Pancreas (tissue), 10 donors: Measurements from ENCODE around the gene MBNL3. TPM values are rescaled to one million over a fixed set of nuclear protein-coding genes. Genes with fewer than 3 reads are reported as not detected.
A peak's percentile ranks its signal among the peaks of the same experiment; 100 is the strongest.

ENCODE experiments used
- ATAC-seq, 4 donors: fragments of 200-7000 bp; cut with Tn5 transposase; one replicate each; pipeline versions ENCODE4 v1.8.0 to v1.9.1; 2020; ENCODE audit warnings: mild to moderate bottlenecking in 4 of 4, moderate library complexity in 4 of 4
- DNase-seq, 6 donors: peaks; one replicate each; pipeline ENCODE4 v3.0.0-alpha.2; 2020
- FAIRE-seq: peaks from 2 replicates; lab custom pipeline; 2012; peaks lifted over from hg19 to GRCh38; lab: Jason Lieb, UNC
- H3K27ac ChIP-seq, 4 donors: fragments of 200-600 bp; sonication (generic); 1 replicate in 3 of 4; 2 replicates in 1 of 4; pipeline versions ENCODE4 v1.5.0 to v1.8.0; 2020
- H3K27me3 ChIP-seq, 4 donors: fragments of 200-600 bp; one replicate each; pipeline ENCODE4 v1.8.0; 2021
- H3K36me3 ChIP-seq, 3 donors: fragments of 200-600 bp; sonication (generic) in 1 of 3; one replicate each; pipeline versions ENCODE4 v1.5.0 to v1.8.0; 2020 to 2021
- H3K4me1 ChIP-seq, 3 donors: fragments of 200-600 bp; one replicate each; pipeline ENCODE4 v1.8.0; 2021
- H3K4me3 ChIP-seq, 4 donors: fragments of 200-600 bp; sonication (generic) in 2 of 4; one replicate each; pipeline versions ENCODE4 v1.5.0 to v1.8.0; 2020 to 2021
- H3K9me3 ChIP-seq, 4 donors: fragments of 200-600 bp; one replicate each; pipeline ENCODE4 v1.8.0; 2021
- CTCF ChIP-seq, 4 donors: fragments of 200-600 bp; sonication (generic) in 3 of 4; IDR thresholded peaks; one replicate each; pipeline versions ENCODE4 v1.5.0 to v1.8.0; 2021; ENCODE audit warnings: antibody characterized with exemption in 4 of 4
- WGBS, 2 donors: extraction: QIAGEN DNeasy Blood & Tissue Kit; methylation state at CpG; one replicate each; pipeline ENCODE4 v1.1.7; 2013; 5-methylcytosine and 5-hydroxymethylcytosine counted together
- intact Hi-C, 3 donors: fragments of 100-400 bp; cut with DNase I; formaldehyde crosslinking; loops; one replicate each; pipeline versions ENCODE4 v1.11.1 to v1.14.2; 2022
- polyA plus RNA-seq, 2 donors: library from polyadenylated mRNA; stranded (reverse); fragments of 200-250 nt; gene quantifications; one replicate each; pipeline ENCODE4 v1.2.3, GENCODE V29; 2013
- total RNA-seq, 6 donors: library from RNA; stranded (reverse); fragmentation: NEBNext Ultra II Directional in 4 of 6; extraction: Animal tissue kit (Norgen Biotek cat#: 25700) in 4 of 6; gene quantifications; one replicate each; pipeline versions ENCODE4 v1.2.1 to v1.2.4, GENCODE V29; 2021 to 2023
- donor health status: healthy with polysubstance abuse.
- donor health status: DM: no; HTN: no; CAD: no; lungs with moderate emphysema.
- donor health status: DM: no; HTN: no; CAD: no.
- donor health status: control.
- donor health status: control.
- donor health status: Bipolar disorder and iron deficiency.
- donor health status: DM: yes; HTN: yes; CAD: no.
- donor health status: DM: no; HTN: no; CAD: no.
- donor health status: DM: no; HTN: no; CAD: no.
- donor health status: DM: yes; HTN: yes; CAD: no.

Gene MBNL3
- total and polyA plus RNA-seq, 8 donors: 1.2 to 15.7 (median 11.3) TPM

DNA sequence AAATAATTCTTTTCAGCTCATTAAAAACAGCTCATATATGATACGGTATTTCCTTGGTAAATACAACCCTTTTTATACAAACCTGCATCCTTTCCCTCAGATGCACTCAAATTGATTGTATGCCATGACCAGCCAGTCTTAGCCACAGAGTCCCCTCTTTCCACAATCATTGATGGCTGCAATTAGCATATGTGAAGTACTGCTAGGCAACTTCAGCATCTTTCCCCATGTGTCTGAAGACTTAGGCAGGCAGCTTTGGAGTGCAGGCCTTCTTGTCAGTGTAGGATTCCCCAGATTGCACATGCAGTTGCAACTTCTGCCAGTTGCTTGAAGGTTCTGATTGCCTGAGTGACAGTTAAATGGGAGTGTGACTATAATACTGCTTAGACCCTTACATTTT, 15.6 kb upstream of the MBNL3 start:
- intact Hi-C loops: no loop called here
- Histone ChIP-seq H3K4me1 (peaks cover 0 to 4% (median 0%) of the 10 kb centered on the region in 3 donors), H3K27me3 (peaks cover 0 to 4% (median 0%) of the 10 kb centered on the region in 4 donors), H3K27ac (no peak overlapping the region), H3K4me3 (no peak overlapping the region), H3K9me3 (peaks cover 0 to 3% (median 0%) of the 10 kb centered on the region in 4 donors), H3K36me3 (no peaks in the 10 kb centered on the region)
- no peak for TF ChIP-seq CTCF (IDR thresholded peaks at IDR 0.05)
- no peak for DNase-seq
- no peak for FAIRE-seq
- 55% methylated on average over 1 of the region's 1 CpG for WGBS, 2 donors
- no peak for ATAC-seq

GRCh38 chrX:132501606-132502005, 12.8 kb upstream of the MBNL3 start:
- peaks cover 0 to 4% (median 0%) of the 10 kb centered on the region in 3 donors for H3K4me1 ChIP-seq
- H3K9me3 ChIP-seq: no peaks in the 10 kb centered on the region
- ATAC-seq (no peak), DNase-seq (no peak), FAIRE-seq (no peak)
- peaks cover 0 to 3% (median 0%) of the 10 kb centered on the region in 4 donors for H3K27me3 ChIP-seq
- H3K27ac ChIP-seq: no peak overlapping the region
- TF ChIP-seq CTCF (IDR thresholded peaks at IDR 0.05): no peak
- WGBS, 2 donors: 90 to 99% methylated on average over 2 of the region's 2 CpGs
- no peak overlapping the region for H3K4me3 ChIP-seq
- H3K36me3 ChIP-seq: no peaks in the 10 kb centered on the region
- intact Hi-C loops: no loop called here

DNA sequence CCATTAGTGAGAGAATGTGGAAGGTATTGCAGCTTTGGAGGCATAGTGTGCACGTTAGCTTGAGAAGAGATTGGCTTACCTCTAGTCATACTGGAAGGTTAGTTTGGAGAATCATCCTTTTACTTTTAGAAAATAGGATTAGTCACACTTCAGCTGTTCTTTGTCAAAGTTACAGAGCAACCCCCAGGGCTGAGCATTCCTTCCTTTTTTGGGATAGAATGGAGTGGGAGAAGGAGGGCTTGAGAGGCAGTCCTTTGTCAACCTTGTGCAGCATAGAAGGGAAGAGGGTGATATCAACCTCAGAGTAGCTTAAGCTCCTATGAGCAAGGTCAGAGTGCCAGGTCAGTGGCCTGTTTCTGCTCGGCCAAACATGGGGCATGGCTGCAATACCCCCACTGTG, 8.6 kb upstream of the MBNL3 start:
- 50 to 89% methylated on average over 2 of the region's 2 CpGs for WGBS, 2 donors
- intact Hi-C loops: no loop called here
- Histone ChIP-seq H3K36me3 (no peaks in the 10 kb centered on the region), H3K27ac (no peak overlapping the region), H3K9me3 (no peaks in the 10 kb centered on the region), H3K4me1 (no peaks in the 10 kb centered on the region), H3K4me3 (no peak overlapping the region), H3K27me3 (peaks cover 0 to 7% (median 5%) of the 10 kb centered on the region in 4 donors)
- ATAC-seq (no peak), DNase-seq (no peak), FAIRE-seq (no peak)
- TF ChIP-seq CTCF (IDR thresholded peaks at IDR 0.05): no peak

DNA sequence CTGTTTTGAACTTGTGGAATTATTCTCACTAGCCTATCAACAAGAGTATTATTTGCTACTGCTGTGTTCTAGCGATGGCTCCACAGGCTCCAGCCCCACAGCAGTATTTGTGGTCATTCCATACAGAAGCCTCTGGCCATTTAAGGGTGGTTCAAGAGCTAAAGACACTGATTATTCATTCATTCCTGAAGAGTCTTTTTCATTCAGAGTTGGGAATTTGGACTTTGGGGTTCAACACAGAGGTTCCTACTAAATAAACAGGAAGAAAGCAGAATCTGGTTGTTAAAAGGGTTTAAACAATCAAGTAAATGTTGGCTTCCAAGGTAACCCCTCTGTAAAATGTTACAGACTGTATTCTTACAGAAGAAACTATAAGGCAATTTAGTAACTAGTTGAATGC, 4.3 kb upstream of the MBNL3 start:
- Histone ChIP-seq H3K36me3 (no peaks in the 10 kb centered on the region), H3K4me1 (peaks cover 0 to 6% (median 0%) of the 10 kb centered on the region in 3 donors), H3K4me3 (no peak overlapping the region), H3K27me3 (peaks cover 0 to 9% (median 5%) of the 10 kb centered on the region in 4 donors), H3K9me3 (no peaks in the 10 kb centered on the region), H3K27ac (no peak overlapping the region)
- intact Hi-C loops: no loop called here
- WGBS, 2 donors: 55 to 88% methylated on average over 1 of the region's 1 CpG
- ATAC-seq: no peak
- TF ChIP-seq CTCF (IDR thresholded peaks at IDR 0.05): no peak
- no peak for DNase-seq
- no peak for FAIRE-seq

GRCh38 chrX:132491191-132491590, 2.4 kb upstream of the MBNL3 start:
- peak overlapping the region in 2 of 4 donors; percentile 23 to 32 for H3K27ac ChIP-seq
- FAIRE-seq: peak; percentile 56
- H3K9me3 ChIP-seq: no peaks in the 10 kb centered on the region
- peak in 1 of 4 donors; percentile 26 for TF ChIP-seq CTCF (IDR thresholded peaks at IDR 0.05)
- peak; percentile 52 to 73 (median 70) for ATAC-seq
- no peaks in the 10 kb centered on the region for H3K36me3 ChIP-seq
- peak overlapping the region in 1 of 4 donors; percentile 54 for H3K4me3 ChIP-seq
- intact Hi-C loops: no loop called here
- 6 to 30% methylated on average over 3 of the region's 3 CpGs for WGBS, 2 donors
- peaks cover 0 to 6% (median 0%) of the 10 kb centered on the region in 3 donors for H3K4me1 ChIP-seq
- H3K27me3 ChIP-seq: peaks cover 0 to 12% (median 1%) of the 10 kb centered on the region in 4 donors
- peak in 3 of 6 donors; percentile 26 to 40 (median 28) for DNase-seq
